ENCODE results near the gene SF3A2.

DNA sequence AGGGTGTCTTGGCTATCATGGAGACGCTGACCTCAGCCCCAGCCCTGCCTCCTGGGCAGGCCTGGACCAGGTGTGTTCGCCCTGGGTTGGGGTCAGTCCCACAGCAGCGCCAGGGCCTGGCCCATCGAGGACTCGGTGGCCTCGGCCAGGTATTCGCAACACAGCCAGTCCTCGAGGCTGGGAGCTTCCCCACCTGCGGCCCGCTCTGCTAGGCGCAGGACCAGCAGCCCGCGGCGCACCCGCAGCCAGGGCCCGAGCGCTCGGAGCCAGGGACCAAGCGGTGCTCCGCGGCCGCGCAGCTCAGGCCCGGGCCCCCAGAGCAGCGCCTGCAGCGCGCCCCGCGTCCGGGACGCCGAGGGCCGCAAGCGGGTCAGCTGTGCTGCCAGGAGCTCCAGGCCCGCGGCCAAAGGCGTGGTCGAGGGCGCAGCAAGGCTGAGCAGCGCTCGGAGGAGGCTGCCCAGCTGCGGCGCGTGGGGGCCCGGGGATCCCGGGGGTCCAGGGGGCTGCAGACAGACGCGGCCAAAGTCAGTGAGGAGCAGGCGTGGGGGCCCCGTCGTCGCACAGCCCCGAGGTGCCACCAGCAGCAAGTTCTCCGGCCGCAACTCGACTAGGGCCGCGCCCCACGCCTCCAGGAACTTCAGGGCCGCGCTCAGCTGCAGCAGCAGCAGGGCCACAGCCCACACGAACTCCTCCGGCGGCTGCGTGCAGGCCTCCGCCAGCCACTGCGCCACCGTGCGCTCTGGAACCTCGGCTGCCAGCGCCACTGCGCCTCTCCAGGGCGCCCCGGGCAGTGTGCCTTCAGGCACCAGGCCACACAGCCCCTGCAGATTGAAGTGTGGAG, 39.2 kb downstream of the SF3A2 start:
- TF ChIP-seq, protein P1, sequence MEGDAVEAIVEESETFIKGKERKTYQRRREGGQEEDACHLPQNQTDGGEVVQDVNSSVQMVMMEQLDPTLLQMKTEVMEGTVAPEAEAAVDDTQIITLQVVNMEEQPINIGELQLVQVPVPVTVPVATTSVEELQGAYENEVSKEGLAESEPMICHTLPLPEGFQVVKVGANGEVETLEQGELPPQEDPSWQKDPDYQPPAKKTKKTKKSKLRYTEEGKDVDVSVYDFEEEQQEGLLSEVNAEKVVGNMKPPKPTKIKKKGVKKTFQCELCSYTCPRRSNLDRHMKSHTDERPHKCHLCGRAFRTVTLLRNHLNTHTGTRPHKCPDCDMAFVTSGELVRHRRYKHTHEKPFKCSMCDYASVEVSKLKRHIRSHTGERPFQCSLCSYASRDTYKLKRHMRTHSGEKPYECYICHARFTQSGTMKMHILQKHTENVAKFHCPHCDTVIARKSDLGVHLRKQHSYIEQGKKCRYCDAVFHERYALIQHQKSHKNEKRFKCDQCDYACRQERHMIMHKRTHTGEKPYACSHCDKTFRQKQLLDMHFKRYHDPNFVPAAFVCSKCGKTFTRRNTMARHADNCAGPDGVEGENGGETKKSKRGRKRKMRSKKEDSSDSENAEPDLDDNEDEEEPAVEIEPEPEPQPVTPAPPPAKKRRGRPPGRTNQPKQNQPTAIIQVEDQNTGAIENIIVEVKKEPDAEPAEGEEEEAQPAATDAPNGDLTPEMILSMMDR (IDR thresholded peaks at IDR 0.05; ENCODE audit: low read length): no peak
- no peak for TF ChIP-seq EZH2 (IDR thresholded peaks at IDR 0.05; ENCODE audit: borderline replicate concordance, low read length)
